HEK293 (cell line): ENCODE results near the gene MYL3.
A peak's percentile ranks its signal among the peaks of the same experiment; 100 is the strongest.

Experiments used
- GFI1B ChIP-seq: fragments of 450-650 bp; formaldehyde crosslinking; IDR thresholded peaks from 2 replicates; pipeline ENCODE4 v1.5.1; 2016; ENCODE audit warnings: missing biosample characterization, missing genetic modification characterization
- KLF7 ChIP-seq: fragments of 450-650 bp; formaldehyde crosslinking; IDR thresholded peaks from 2 replicates; pipeline ENCODE4 v1.5.1; 2016; ENCODE audit warnings: missing biosample characterization, missing genetic modification characterization, borderline replicate concordance
- MEIS1 ChIP-seq: sonication (generic); formaldehyde crosslinking; IDR thresholded peaks from 2 replicates; pipeline ENCODE4 v1.8.1; 2022; ENCODE audit warnings: missing genetic modification reagents, mild to moderate bottlenecking, borderline replicate concordance
- PRDM6 ChIP-seq: fragments of 450-650 bp; formaldehyde crosslinking; IDR thresholded peaks from 2 replicates; pipeline ENCODE4 v1.5.1; 2017; ENCODE audit warnings: missing biosample characterization, missing genetic modification characterization
- SALL2 ChIP-seq: fragments of 450-650 bp; formaldehyde crosslinking; IDR thresholded peaks from 2 replicates; pipeline ENCODE4 v1.5.0; 2017; ENCODE audit warnings: missing biosample characterization, mild to moderate bottlenecking, missing genetic modification characterization, borderline replicate concordance
- YY1 ChIP-seq: fragments of 450-650 bp; formaldehyde crosslinking; IDR thresholded peaks from 2 replicates; pipeline ENCODE4 v1.5.1; 2018; ENCODE audit warnings: missing biosample characterization, missing genetic modification characterization
- ZBTB10 ChIP-seq: fragments of 450-650 bp; formaldehyde crosslinking; IDR thresholded peaks from 2 replicates; pipeline ENCODE4 v1.5.1; 2016; ENCODE audit warnings: missing biosample characterization, missing genetic modification characterization
- ZBTB17 ChIP-seq: fragments of 450-650 bp; formaldehyde crosslinking; IDR thresholded peaks from 2 replicates; pipeline ENCODE4 v1.5.1; 2016; ENCODE audit warnings: missing biosample characterization, missing genetic modification characterization
- ZFP37 ChIP-seq: fragments of 450-650 bp; formaldehyde crosslinking; IDR thresholded peaks from 2 replicates; pipeline ENCODE4 v1.5.1; 2016; ENCODE audit warnings: missing biosample characterization, missing genetic modification characterization
- ZIC2 ChIP-seq: fragments of 450-650 bp; formaldehyde crosslinking; IDR thresholded peaks from 2 replicates; pipeline ENCODE4 v1.5.1; 2016; ENCODE audit warnings: missing biosample characterization, missing genetic modification characterization
- ZNF133 ChIP-seq: fragments of 450-650 bp; formaldehyde crosslinking; IDR thresholded peaks from 2 replicates; pipeline ENCODE4 v1.5.1; 2016; ENCODE audit warnings: missing biosample characterization, missing genetic modification characterization
- ZNF169 ChIP-seq: fragments of 450-650 bp; formaldehyde crosslinking; IDR thresholded peaks from 2 replicates; pipeline ENCODE4 v1.5.1; 2016; ENCODE audit warnings: missing biosample characterization, missing genetic modification characterization
- ZNF175 ChIP-seq: fragments of 450-650 bp; formaldehyde crosslinking; IDR thresholded peaks from 2 replicates; pipeline ENCODE4 v1.5.1; 2016; ENCODE audit warnings: missing biosample characterization, missing genetic modification characterization
- ZNF184 ChIP-seq: fragments of 450-650 bp; IDR thresholded peaks from 2 replicates; pipeline ENCODE4 v1.5.1; 2018; ENCODE audit warnings: missing biosample characterization, mild to moderate bottlenecking, missing genetic modification characterization
- ZNF280C ChIP-seq: fragments of 450-650 bp; formaldehyde crosslinking; IDR thresholded peaks from 2 replicates; pipeline ENCODE4 v1.5.1; 2016; ENCODE audit warnings: missing biosample characterization, missing genetic modification characterization
- ZNF394 ChIP-seq: fragments of 450-650 bp; formaldehyde crosslinking; IDR thresholded peaks from 2 replicates; pipeline ENCODE4 v1.5.1; 2016; ENCODE audit warnings: missing biosample characterization, missing genetic modification characterization, mild to moderate bottlenecking, moderate library complexity, borderline replicate concordance
- ZNF398 ChIP-seq: fragments of 450-650 bp; formaldehyde crosslinking; IDR thresholded peaks from 2 replicates; pipeline ENCODE4 v1.5.1; 2017; ENCODE audit warnings: missing biosample characterization, missing genetic modification characterization
- ZNF404 ChIP-seq: fragments of 450-650 bp; formaldehyde crosslinking; IDR thresholded peaks from 2 replicates; pipeline ENCODE4 v1.5.1; 2017; ENCODE audit warnings: missing biosample characterization, missing genetic modification characterization
- ZNF426 ChIP-seq: fragments of 450-650 bp; formaldehyde crosslinking; IDR thresholded peaks from 2 replicates; pipeline ENCODE4 v1.5.1; 2017; ENCODE audit warnings: missing biosample characterization, missing genetic modification characterization, mild to moderate bottlenecking, inconsistent platforms, moderate library complexity
- ZNF501 ChIP-seq: fragments of 450-650 bp; formaldehyde crosslinking; IDR thresholded peaks from 2 replicates; pipeline ENCODE4 v1.5.1; 2016; ENCODE audit warnings: missing biosample characterization, missing genetic modification characterization
- ZNF549 ChIP-seq: fragments of 450-650 bp; IDR thresholded peaks from 2 replicates; pipeline ENCODE4 v1.5.1; 2018; ENCODE audit warnings: missing biosample characterization, missing genetic modification characterization, mild to moderate bottlenecking, inconsistent platforms, moderate library complexity
- ZNF558 ChIP-seq: fragments of 450-650 bp; formaldehyde crosslinking; IDR thresholded peaks from 2 replicates; pipeline ENCODE4 v1.5.1; 2016; ENCODE audit warnings: missing biosample characterization, missing genetic modification characterization
- ZNF561 ChIP-seq: fragments of 450-650 bp; IDR thresholded peaks from 2 replicates; pipeline ENCODE4 v1.5.1; 2018; ENCODE audit warnings: missing biosample characterization, missing genetic modification characterization, borderline replicate concordance
- ZNF600 ChIP-seq: fragments of 450-650 bp; formaldehyde crosslinking; IDR thresholded peaks from 2 replicates; pipeline ENCODE4 v1.5.1; 2016; ENCODE audit warnings: missing biosample characterization, missing genetic modification characterization
- ZNF623 ChIP-seq: fragments of 450-650 bp; formaldehyde crosslinking; IDR thresholded peaks from 2 replicates; pipeline ENCODE4 v1.5.1; 2016; ENCODE audit warnings: missing biosample characterization, missing genetic modification characterization
- ZNF658 ChIP-seq: fragments of 450-650 bp; formaldehyde crosslinking; IDR thresholded peaks from 2 replicates; pipeline ENCODE4; 2016; ENCODE audit warnings: missing biosample characterization, missing genetic modification characterization
- ZNF768 ChIP-seq: fragments of 450-650 bp; formaldehyde crosslinking; IDR thresholded peaks from 2 replicates; pipeline ENCODE4 v1.5.1; 2018; ENCODE audit warnings: missing biosample characterization, mild to moderate bottlenecking, missing genetic modification characterization
- ZSCAN18 ChIP-seq: fragments of 450-650 bp; formaldehyde crosslinking; IDR thresholded peaks from 2 replicates; pipeline ENCODE4 v1.5.1; 2016; ENCODE audit warnings: missing biosample characterization, missing genetic modification characterization
- ZSCAN4 ChIP-seq: fragments of 450-650 bp; formaldehyde crosslinking; IDR thresholded peaks from 2 replicates; pipeline ENCODE4 v1.5.1; 2017; ENCODE audit warnings: missing biosample characterization, missing genetic modification characterization

The MYL3 gene

GRCh38 chr3:46845860-46846623 is 17.2 kb downstream of the MYL3 start (continued):
- TF ChIP-seq ZNF600 (tag by site-specific recombination) (peak; percentile 90), MEIS1 (CRISPR knock-in tag) (no peak), YY1 (tag by site-specific recombination) (no peak), PRDM6 (tag by site-specific recombination) (no peak), ZNF394 (tag by site-specific recombination) (no peak; the same call in 1 of the 2 replicates), ZNF623 (no peak), ZNF768 (tag by site-specific recombination) (no peak), GFI1B (tag by site-specific recombination) (no peak), ZNF280C (tag by site-specific recombination) (no peak), ZNF184 (tag by site-specific recombination) (no peak), ZNF426 (tag by site-specific recombination) (no peak), ZNF133 (tag by site-specific recombination) (no peak), ZBTB17 (tag by site-specific recombination) (peak; percentile 27; the same call in 1 of the 2 replicates), ZNF175 (tag by site-specific recombination) (no peak), ZNF398 (peak; percentile 45; the same call in 1 of the 2 replicates), ZSCAN4 (tag by site-specific recombination) (0 out of 2 replicates have a peak, but pooled peaks have one; percentile 14), ZNF558 (tag by site-specific recombination) (no peak), ZNF501 (tag by site-specific recombination) (0 out of 2 replicates have a peak, but pooled peaks have one; percentile 4), ZNF549 (tag by site-specific recombination) (no peak), KLF7 (tag by site-specific recombination) (0 out of 2 replicates have a peak, but pooled peaks have one; percentile 22), ZIC2 (tag by site-specific recombination) (no peak), ZFP37 (no peak), ZSCAN18 (no peak), ZNF404 (tag by site-specific recombination) (no peak), ZBTB10 (tag by site-specific recombination) (no peak), ZNF658 (no peak), SALL2 (tag by site-specific recombination) (no peak), ZNF169 (tag by site-specific recombination) (no peak), ZNF561 (tag by site-specific recombination) (no peak)
